Subcutaneous adipose tissue (tissue), 4 donors: Measurements from ENCODE around the gene SMIM17. TPM values are rescaled to one million over a fixed set of nuclear protein-coding genes. Genes with fewer than 3 reads are reported as not detected.

Source experiments
- total RNA-seq, 4 donors: library from RNA; depleted of rRNA; stranded (reverse); fragments of >200 nt; gene quantifications; one replicate each; pipeline ENCODE4 v1.1.0, GENCODE V29; 2016
- TF ChIP-seq, protein P1 (sequence below): fragments of 450-650 bp; IDR thresholded peaks from one replicate; pipeline ENCODE4 v1.5.1; 2016; ENCODE audit warnings: low read depth, mild to moderate bottlenecking, control low read depth, antibody characterized with exemption, moderate library complexity

The SMIM17 gene
- total RNA-seq, result not detected

DNA sequence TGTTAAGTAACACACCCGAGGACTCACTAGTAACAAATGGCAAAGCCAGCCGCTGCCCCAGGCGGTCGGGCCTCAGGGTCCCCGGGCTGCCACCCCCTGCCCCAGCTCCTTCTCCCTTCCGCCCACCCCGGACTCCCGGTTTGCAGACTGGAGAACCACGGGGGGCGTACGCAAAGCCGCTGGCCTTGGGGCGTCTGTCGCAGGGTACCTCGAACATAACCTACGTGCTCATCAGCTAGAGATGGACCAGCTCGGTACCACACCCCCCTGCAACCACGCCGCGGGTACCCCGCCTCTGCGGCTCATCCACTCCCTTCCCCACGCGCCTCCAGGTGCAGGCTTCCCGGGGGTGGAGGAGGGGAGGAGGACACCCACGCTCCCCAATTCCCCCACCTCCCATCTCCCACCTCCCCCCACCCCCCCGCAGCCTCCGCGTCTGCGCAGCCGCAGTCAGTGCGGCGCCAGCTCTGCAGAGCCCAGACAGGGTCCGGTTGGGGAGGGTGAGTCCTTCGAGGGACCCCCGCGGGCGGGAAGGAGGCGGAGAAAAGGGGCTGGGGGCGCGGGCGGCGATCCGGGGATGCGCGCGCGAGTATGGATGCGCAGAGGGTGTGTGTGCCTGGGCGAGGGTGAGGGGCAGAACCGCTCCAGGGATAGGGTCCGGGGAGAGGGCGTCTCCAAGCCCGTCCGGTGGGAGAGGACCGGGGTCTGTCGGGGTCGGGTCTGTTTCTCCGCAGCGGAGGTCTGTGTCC, at the start of gene SMIM17:
SMIM17 (plus strand) TSS at position 449 of the 749 bp plus-strand sequence. CDS start 2,509 bp downstream, outside the sequence.
- TF ChIP-seq, protein P1, sequence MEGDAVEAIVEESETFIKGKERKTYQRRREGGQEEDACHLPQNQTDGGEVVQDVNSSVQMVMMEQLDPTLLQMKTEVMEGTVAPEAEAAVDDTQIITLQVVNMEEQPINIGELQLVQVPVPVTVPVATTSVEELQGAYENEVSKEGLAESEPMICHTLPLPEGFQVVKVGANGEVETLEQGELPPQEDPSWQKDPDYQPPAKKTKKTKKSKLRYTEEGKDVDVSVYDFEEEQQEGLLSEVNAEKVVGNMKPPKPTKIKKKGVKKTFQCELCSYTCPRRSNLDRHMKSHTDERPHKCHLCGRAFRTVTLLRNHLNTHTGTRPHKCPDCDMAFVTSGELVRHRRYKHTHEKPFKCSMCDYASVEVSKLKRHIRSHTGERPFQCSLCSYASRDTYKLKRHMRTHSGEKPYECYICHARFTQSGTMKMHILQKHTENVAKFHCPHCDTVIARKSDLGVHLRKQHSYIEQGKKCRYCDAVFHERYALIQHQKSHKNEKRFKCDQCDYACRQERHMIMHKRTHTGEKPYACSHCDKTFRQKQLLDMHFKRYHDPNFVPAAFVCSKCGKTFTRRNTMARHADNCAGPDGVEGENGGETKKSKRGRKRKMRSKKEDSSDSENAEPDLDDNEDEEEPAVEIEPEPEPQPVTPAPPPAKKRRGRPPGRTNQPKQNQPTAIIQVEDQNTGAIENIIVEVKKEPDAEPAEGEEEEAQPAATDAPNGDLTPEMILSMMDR, result no peak

DNA sequence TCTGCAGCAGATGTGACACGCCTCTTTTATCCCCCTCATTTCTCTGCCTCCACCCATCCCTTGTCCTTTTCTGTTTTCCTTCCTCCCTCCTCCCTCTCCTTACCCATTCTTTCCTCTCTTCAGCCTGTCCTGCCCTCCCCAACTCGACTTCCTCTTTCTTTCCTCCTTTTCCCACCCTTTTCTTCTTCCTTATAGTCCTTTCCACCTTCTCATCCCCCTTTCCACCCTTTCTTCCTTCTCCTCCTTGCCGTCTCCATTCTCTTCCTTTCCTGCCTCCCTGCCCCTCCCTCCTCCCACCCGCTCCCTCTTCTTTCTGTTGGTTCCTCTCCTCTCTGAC, 48.5 kb upstream of the SMIM17 start:
- TF ChIP-seq, protein P1, result no peak

GRCh38 chr19:56594783-56595547, 48.0 kb upstream of the SMIM17 start, which contains the start of gene ZNF71:
Gene ZNF71 (plus strand): TSS chr19:56595302. CDS start chr19:56601559, 6,257 bp downstream.
- TF ChIP-seq, protein P1, result no peak

GRCh38 chr19:56595548-56595899, 47.4 kb upstream of the SMIM17 start:
- TF ChIP-seq, protein P1, result no peak

- TF ChIP-seq, protein P1, result no peak
Observed at GRCh38 chr19:56596676-56597075, 46.3 kb upstream of the SMIM17 start.

GRCh38 chr19:56597696-56598095, 45.3 kb upstream of the SMIM17 start:
- TF ChIP-seq, protein P1, result no peak

DNA sequence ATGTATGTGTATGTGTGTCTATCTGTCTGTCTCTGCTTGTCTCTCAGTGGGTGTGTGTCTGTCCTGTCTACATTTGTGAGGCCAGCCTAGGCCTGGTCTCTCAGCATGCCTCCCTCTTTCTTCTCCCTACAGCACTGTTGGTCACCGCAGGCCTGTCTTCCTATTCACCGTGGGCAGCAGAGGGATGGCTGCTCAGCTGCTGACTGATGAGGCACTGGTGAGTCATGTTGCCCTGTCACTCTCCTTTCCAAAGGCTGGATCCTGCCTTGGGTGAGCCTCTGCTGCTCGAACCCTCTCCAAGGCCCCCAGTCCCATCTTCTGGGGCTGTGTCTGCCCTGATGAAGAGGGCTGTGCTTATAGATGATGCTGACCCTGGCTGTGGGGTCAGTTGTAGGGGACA, 41.6 kb upstream of the SMIM17 start:
- TF ChIP-seq, protein P1, result no peak
